ENCODE measurements around the gene C7orf33.
"Not testable (repeated sequence)": the region's sequence is repeated elsewhere in the genome, so short reads cannot be mapped to it uniquely, and the experiment has no call there.

C7orf33 gene

GRCh38 chr7:148566736-148567135 is 23.8 kb upstream of the C7orf33 start:
- Histone ChIP-seq H3K4me3 (ENCODE audit: low read depth, low read length) (no peak overlapping the region), H3K4me1 (no peaks in the 10 kb centered on the region; the same call in 1 of the 2 replicates), H3K36me3 (no peaks in the 10 kb centered on the region), H3K27me3 (no peaks in the 10 kb centered on the region; the same call in 1 of the 2 replicates), H3K9me3 (no peaks in the 10 kb centered on the region)
- DNase-seq: no peak
- no peak for TF ChIP-seq CTCF (IDR thresholded peaks at IDR 0.05; ENCODE audit: low read depth, low read length)

- H3K9me3 ChIP-seq: no peaks in the 10 kb centered on the region
- no peaks in the 10 kb centered on the region; the same call in 1 of the 2 replicates for H3K4me1 ChIP-seq
- H3K4me3 ChIP-seq (ENCODE audit: low read depth, low read length): no peak overlapping the region
- H3K36me3 ChIP-seq: no peaks in the 10 kb centered on the region
- TF ChIP-seq CTCF (IDR thresholded peaks at IDR 0.05; ENCODE audit: low read depth, low read length): no peak
- DNase-seq: no peak
- H3K27me3 ChIP-seq: no peaks in the 10 kb centered on the region; the same call in 1 of the 2 replicates
Observed at GRCh38 chr7:148567524-148567923, 23.0 kb upstream of the C7orf33 start.

GRCh38 chr7:148570510-148570909 is 20.1 kb upstream of the C7orf33 start:
- H3K9me3 ChIP-seq: no peaks in the 10 kb centered on the region
- no peak overlapping the region for H3K4me3 ChIP-seq (ENCODE audit: low read depth, low read length)
- no peaks in the 10 kb centered on the region for H3K36me3 ChIP-seq
- DNase-seq: no peak
- no peak for TF ChIP-seq CTCF (IDR thresholded peaks at IDR 0.05; ENCODE audit: low read depth, low read length)
- H3K27me3 ChIP-seq: no peaks in the 10 kb centered on the region; the same call in 1 of the 2 replicates
- no peaks in the 10 kb centered on the region; the same call in 1 of the 2 replicates for H3K4me1 ChIP-seq

GRCh38 chr7:148570973-148571372 is 19.6 kb upstream of the C7orf33 start:
- not testable (repeated sequence) for H3K4me1 ChIP-seq; DNase-seq; H3K4me3 ChIP-seq (ENCODE audit: low read depth, low read length); H3K36me3 ChIP-seq; H3K9me3 ChIP-seq; H3K27me3 ChIP-seq

- Histone ChIP-seq H3K27me3 (no peaks in the 10 kb centered on the region; the same call in 1 of the 2 replicates), H3K36me3 (no peaks in the 10 kb centered on the region)
Observed at GRCh38 chr7:148571381-148571780, 19.2 kb upstream of the C7orf33 start.

GRCh38 chr7:148572067-148572522 is 18.5 kb upstream of the C7orf33 start:
- Histone ChIP-seq H3K36me3 (no peaks in the 10 kb centered on the region), H3K4me3 (ENCODE audit: low read depth, low read length) (no peak overlapping the region), H3K4me1 (no peaks in the 10 kb centered on the region), H3K9me3 (no peaks in the 10 kb centered on the region), H3K27me3 (no peaks in the 10 kb centered on the region; the same call in 1 of the 2 replicates)
- no peak for TF ChIP-seq CTCF (IDR thresholded peaks at IDR 0.05; ENCODE audit: low read depth, low read length)
- peak; percentile 18 for DNase-seq

More at GRCh38 chr7:148571381-148571780, 19.2 kb upstream of the C7orf33 start:
- no peaks in the 10 kb centered on the region for H3K9me3 ChIP-seq
- H3K4me3 ChIP-seq (ENCODE audit: low read depth, low read length): no peak overlapping the region
- H3K4me1 ChIP-seq: no peaks in the 10 kb centered on the region; the same call in 1 of the 2 replicates
- DNase-seq: no peak
- TF ChIP-seq CTCF (IDR thresholded peaks at IDR 0.05; ENCODE audit: low read depth, low read length): no peak

- not testable (repeated sequence) for H3K4me1 ChIP-seq; H3K9me3 ChIP-seq; H3K36me3 ChIP-seq; DNase-seq; H3K27me3 ChIP-seq; H3K4me3 ChIP-seq (ENCODE audit: low read depth, low read length)
Observed at GRCh38 chr7:148573581-148573980, 17.0 kb upstream of the C7orf33 start.

Measured in BE2C (cell line).